Esophagus muscularis mucosa (tissue), 4 donors: ENCODE measurements around the gene B4GALT5. TPM values are rescaled to one million over a fixed set of nuclear protein-coding genes. Genes with fewer than 3 reads are reported as not detected.

ENCODE experiments used
- DNase-seq: peaks from one replicate; pipeline ENCODE4 v3.0.0-alpha.2; 2017; ENCODE audit errors: extremely low spot score
- H3K27ac ChIP-seq, 4 donors: fragments of 200-600 bp; sonication (generic); replicated peaks in 1 of 4; 1 replicate in 3 of 4; 2 replicates in 1 of 4; pipeline ENCODE4 v1.5.1; 2016 to 2019; ENCODE audit warnings: mild to moderate bottlenecking in 1 of 4
- H3K27me3 ChIP-seq, 4 donors: fragments of 200-600 bp; sonication (generic); one replicate each; pipeline versions ENCODE4 v1.5.1 to v1.6.0; 2016 to 2019
- H3K36me3 ChIP-seq, 4 donors: fragments of 200-600 bp; sonication (generic); one replicate each; pipeline ENCODE4 v1.5.1; 2016 to 2019
- H3K4me1 ChIP-seq, 4 donors: fragments of 200-600 bp; sonication (generic); one replicate each; pipeline ENCODE4 v1.5.1; 2016 to 2019
- H3K4me3 ChIP-seq, 4 donors: fragments of 200-600 bp; sonication (generic); 1 replicate in 2 of 4; 2 replicates in 2 of 4; pipeline ENCODE4 v1.5.1; 2016 to 2019; ENCODE audit warnings: mild to moderate bottlenecking in 4 of 4, moderate library complexity in 1 of 4
- H3K9me3 ChIP-seq, 4 donors: fragments of 200-600 bp; sonication (generic); 1 replicate in 3 of 4; 2 replicates in 1 of 4; pipeline ENCODE4 v1.5.1; 2016 to 2019
- EP300 ChIP-seq: sonication (generic); formaldehyde crosslinking; IDR thresholded peaks from one replicate; pipeline ENCODE4 v1.6.1; 2017; ENCODE audit warnings: antibody characterized with exemption
- POLR2A ChIP-seq: fragments of 450-650 bp; IDR thresholded peaks from one replicate; pipeline ENCODE4 v1.6.1; 2017; ENCODE audit warnings: antibody characterized with exemption, moderate library complexity, mild to moderate bottlenecking, low read depth
- POLR2AphosphoS5 ChIP-seq, 2 donors: sonication (generic); formaldehyde crosslinking; IDR thresholded peaks; one replicate each; pipeline ENCODE4 v1.6.1; 2017; ENCODE audit warnings: antibody characterized with exemption in 2 of 2
- WGBS: methylation state at CpG from one replicate; pipeline ENCODE4 v1.1.5; 2018; 5-methylcytosine and 5-hydroxymethylcytosine counted together
- intact Hi-C: fragments of 100-400 bp; cut with DNase I; formaldehyde crosslinking; loops from one replicate; pipeline ENCODE4 v1.15.1; 2023
- total RNA-seq, 4 donors: library from RNA; depleted of rRNA; stranded (reverse); fragments of >200 nt; gene quantifications; one replicate each; pipeline versions ENCODE4 v1.1.0 to v1.2.1, GENCODE V29; 2016
- TF ChIP-seq, protein P1 (sequence below), 3 experiments: fragments of 200-600 bp in 2 of 3; fragments of 450-650 bp in 1 of 3; sonication (generic) in 2 of 3; IDR thresholded peaks; one replicate each; pipeline ENCODE4 v1.5.1; 2017 to 2019; ENCODE audit warnings: antibody characterized with exemption in 3 of 3, mild to moderate bottlenecking in 2 of 3, moderate library complexity in 1 of 3

B4GALT5 gene
- total RNA-seq, 4 donors from 2014 or later, result 23.3 to 51.2 (median 37.1) TPM

- H3K36me3 ChIP-seq, result no peaks in the 10 kb centered on the region
- intact Hi-C loops, result loop anchor here (5.0 kb wide), 2 partner anchors 36 to 104 kb away; no protein-coding TSS in a partner anchor
- peaks cover 23 to 55% (median 52%) of the 10 kb centered on the region in 4 donors for H3K4me1 ChIP-seq
- H3K27me3 ChIP-seq, result no peaks in the 10 kb centered on the region
- no peak for DNase-seq
- WGBS, result under 1% methylated on average over 31 of the region's 71 CpGs
- peak overlapping the region; percentile 88 to 96 (median 94) for H3K27ac ChIP-seq
- H3K9me3 ChIP-seq, result no peaks in the 10 kb centered on the region
- peak overlapping the region; percentile 83 to 99 (median 97) for H3K4me3 ChIP-seq
- TF ChIP-seq POLR2A (no peak), EP300 (no peak), POLR2AphosphoS5 (IDR thresholded peaks at IDR 0.05) (no peak)
- TF ChIP-seq, protein P1, sequence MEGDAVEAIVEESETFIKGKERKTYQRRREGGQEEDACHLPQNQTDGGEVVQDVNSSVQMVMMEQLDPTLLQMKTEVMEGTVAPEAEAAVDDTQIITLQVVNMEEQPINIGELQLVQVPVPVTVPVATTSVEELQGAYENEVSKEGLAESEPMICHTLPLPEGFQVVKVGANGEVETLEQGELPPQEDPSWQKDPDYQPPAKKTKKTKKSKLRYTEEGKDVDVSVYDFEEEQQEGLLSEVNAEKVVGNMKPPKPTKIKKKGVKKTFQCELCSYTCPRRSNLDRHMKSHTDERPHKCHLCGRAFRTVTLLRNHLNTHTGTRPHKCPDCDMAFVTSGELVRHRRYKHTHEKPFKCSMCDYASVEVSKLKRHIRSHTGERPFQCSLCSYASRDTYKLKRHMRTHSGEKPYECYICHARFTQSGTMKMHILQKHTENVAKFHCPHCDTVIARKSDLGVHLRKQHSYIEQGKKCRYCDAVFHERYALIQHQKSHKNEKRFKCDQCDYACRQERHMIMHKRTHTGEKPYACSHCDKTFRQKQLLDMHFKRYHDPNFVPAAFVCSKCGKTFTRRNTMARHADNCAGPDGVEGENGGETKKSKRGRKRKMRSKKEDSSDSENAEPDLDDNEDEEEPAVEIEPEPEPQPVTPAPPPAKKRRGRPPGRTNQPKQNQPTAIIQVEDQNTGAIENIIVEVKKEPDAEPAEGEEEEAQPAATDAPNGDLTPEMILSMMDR (IDR thresholded peaks at IDR 0.05), result no peak
Measured at GRCh38 chr20:49712996-49713752, 504 bp downstream of the B4GALT5 start.

DNA sequence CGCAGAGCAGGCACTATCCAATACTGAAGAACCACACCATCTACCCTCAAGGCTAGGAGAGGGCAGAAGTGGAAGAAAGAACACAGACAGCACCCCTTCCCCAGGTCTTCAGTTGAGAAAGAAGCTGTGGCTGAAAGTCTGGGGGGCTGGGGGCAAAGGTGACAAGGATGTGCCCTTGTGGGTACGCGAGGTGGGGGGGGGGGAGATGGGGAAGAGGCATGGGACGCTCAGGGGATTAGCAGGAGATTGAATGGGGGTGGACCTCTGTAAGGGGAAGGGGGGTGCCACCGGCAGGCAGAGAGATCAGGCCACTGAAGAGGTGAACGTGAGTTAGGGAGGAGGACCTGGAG, 1.1 kb downstream of the B4GALT5 start:
- no peak for DNase-seq
- TF ChIP-seq POLR2A (no peak), EP300 (no peak), POLR2AphosphoS5 (IDR thresholded peaks at IDR 0.05) (no peak)
- TF ChIP-seq, protein P1 (IDR thresholded peaks at IDR 0.05), result no peak
- Histone ChIP-seq H3K4me1 (peaks cover 24 to 60% (median 57%) of the 10 kb centered on the region in 4 donors), H3K27ac (peak overlapping the region; percentile 88 to 96 (median 94)), H3K27me3 (no peaks in the 10 kb centered on the region), H3K9me3 (no peaks in the 10 kb centered on the region), H3K36me3 (no peaks in the 10 kb centered on the region), H3K4me3 (peak overlapping the region; percentile 83 to 99 (median 97))
- intact Hi-C loops, result loop anchor here (5.0 kb wide), 2 partner anchors 35 to 105 kb away; no protein-coding TSS in a partner anchor
- WGBS, result under 1% methylated on average over 6 of the region's 6 CpGs

- H3K9me3 ChIP-seq, result no peaks in the 10 kb centered on the region
- peaks cover 29 to 65% (median 62%) of the 10 kb centered on the region in 4 donors for H3K4me1 ChIP-seq
- H3K36me3 ChIP-seq, result no peaks in the 10 kb centered on the region
- H3K27me3 ChIP-seq, result no peaks in the 10 kb centered on the region
- intact Hi-C loops, result loop anchor here (5.0 kb wide), 2 partner anchors 35 to 105 kb away; no protein-coding TSS in a partner anchor
- TF ChIP-seq, protein P1 (IDR thresholded peaks at IDR 0.05), result no peak
- TF ChIP-seq EP300 (no peak), POLR2AphosphoS5 (IDR thresholded peaks at IDR 0.05) (no peak), POLR2A (no peak)
- peak overlapping the region; percentile 88 to 96 (median 94) for H3K27ac ChIP-seq
- 24% methylated on average over 4 of the region's 4 CpGs for WGBS
- H3K4me3 ChIP-seq, result peak overlapping the region; percentile 83 to 99 (median 97)
- no peak for DNase-seq
Measured at GRCh38 chr20:49712118-49712517, 1.6 kb downstream of the B4GALT5 start.

DNA sequence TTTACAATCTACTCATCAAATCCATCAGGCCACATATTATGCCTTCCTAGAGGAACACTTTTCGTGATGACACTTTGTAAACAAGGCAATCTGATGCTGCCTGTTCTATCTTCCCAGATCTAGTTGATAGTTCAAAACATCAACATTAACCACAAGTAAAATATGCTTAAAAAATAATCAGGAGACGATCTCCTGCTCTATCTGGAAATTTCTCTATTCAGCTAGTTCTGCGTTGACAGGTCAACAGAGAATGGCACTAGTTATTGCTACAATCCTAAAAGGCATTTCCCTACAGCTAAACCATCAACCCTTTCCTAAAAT, 2.1 kb downstream of the B4GALT5 start:
- no peaks in the 10 kb centered on the region for H3K9me3 ChIP-seq
- intact Hi-C loops, result loop anchor here (5.0 kb wide), 2 partner anchors 34 to 106 kb away; no protein-coding TSS in a partner anchor
- peak overlapping the region; percentile 88 to 96 (median 94) for H3K27ac ChIP-seq
- H3K36me3 ChIP-seq, result no peaks in the 10 kb centered on the region
- no peak for DNase-seq
- peaks cover 34 to 70% (median 67%) of the 10 kb centered on the region in 4 donors for H3K4me1 ChIP-seq
- WGBS, result 39% methylated on average over 3 of the region's 3 CpGs
- no peaks in the 10 kb centered on the region for H3K27me3 ChIP-seq
- no peak for TF ChIP-seq EP300
- TF ChIP-seq, protein P1 (IDR thresholded peaks at IDR 0.05), result no peak
- H3K4me3 ChIP-seq, result peak overlapping the region; percentile 83 to 99 (median 97)
